ENCODE measurements around the gene COX7B2.

DNA sequence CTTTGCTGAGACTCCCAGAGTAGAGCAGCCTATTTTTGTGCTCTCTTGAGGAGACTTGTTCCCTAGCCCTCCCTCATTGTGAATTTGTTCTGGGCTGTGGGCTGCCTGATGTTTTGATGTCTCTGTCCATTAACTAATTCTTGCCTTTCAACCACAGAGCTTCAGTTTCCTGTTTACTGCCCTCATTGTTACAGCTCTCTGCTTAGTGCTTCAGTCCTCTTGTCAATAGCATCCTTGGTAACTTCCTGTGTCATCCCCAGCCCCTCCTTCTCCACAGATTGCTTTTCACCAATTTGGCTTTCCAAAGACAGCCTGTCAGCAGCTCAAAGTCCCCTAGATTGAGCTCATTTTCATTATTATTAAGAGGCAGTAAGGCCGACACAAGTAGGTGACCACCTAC is 69.9 kb downstream of the COX7B2 start:
- TF ChIP-seq KDM1A (IDR thresholded peaks at IDR 0.05; ENCODE audit: low read depth): no peak
- TF ChIP-seq, protein P1, sequence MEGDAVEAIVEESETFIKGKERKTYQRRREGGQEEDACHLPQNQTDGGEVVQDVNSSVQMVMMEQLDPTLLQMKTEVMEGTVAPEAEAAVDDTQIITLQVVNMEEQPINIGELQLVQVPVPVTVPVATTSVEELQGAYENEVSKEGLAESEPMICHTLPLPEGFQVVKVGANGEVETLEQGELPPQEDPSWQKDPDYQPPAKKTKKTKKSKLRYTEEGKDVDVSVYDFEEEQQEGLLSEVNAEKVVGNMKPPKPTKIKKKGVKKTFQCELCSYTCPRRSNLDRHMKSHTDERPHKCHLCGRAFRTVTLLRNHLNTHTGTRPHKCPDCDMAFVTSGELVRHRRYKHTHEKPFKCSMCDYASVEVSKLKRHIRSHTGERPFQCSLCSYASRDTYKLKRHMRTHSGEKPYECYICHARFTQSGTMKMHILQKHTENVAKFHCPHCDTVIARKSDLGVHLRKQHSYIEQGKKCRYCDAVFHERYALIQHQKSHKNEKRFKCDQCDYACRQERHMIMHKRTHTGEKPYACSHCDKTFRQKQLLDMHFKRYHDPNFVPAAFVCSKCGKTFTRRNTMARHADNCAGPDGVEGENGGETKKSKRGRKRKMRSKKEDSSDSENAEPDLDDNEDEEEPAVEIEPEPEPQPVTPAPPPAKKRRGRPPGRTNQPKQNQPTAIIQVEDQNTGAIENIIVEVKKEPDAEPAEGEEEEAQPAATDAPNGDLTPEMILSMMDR (IDR thresholded peaks at IDR 0.05): no peak
